Putamen (tissue), 1 donor: ENCODE data around the gene INTS11.

ENCODE experiments used
- DNase-seq: peaks from one replicate; pipeline ENCODE4 v3.0.0-alpha.2; 2016; ENCODE audit warnings: low spot score

INTS11 gene

DNA sequence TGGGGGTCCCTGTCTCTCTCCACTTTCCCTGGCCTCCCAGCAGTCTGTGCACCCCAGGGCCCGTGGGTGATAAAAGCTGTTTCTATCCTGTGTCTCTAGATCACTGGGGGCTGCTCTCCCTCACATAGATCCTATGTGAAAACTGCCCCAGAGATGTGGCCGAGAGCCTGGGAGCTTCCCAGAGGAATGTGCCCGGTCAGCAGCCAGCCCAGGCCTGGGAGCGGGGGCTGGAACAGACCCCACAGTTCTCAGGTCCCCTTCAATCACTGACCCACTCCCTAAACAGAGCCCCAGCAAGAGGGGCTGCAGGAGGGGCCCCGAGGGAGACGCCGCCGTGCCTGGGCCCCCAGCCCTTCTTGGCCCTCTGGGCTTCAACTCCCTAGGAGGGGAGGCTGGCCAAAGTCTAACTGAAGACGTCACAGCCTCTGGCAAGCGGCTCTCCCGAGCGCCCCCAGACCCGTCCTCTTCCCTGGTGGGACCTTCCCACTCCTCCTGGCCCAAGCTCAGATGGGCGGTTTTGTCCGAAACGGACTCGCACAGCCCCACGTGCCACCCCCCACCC is 33.5 kb upstream of the INTS11 start:
- no peak for DNase-seq

DNA sequence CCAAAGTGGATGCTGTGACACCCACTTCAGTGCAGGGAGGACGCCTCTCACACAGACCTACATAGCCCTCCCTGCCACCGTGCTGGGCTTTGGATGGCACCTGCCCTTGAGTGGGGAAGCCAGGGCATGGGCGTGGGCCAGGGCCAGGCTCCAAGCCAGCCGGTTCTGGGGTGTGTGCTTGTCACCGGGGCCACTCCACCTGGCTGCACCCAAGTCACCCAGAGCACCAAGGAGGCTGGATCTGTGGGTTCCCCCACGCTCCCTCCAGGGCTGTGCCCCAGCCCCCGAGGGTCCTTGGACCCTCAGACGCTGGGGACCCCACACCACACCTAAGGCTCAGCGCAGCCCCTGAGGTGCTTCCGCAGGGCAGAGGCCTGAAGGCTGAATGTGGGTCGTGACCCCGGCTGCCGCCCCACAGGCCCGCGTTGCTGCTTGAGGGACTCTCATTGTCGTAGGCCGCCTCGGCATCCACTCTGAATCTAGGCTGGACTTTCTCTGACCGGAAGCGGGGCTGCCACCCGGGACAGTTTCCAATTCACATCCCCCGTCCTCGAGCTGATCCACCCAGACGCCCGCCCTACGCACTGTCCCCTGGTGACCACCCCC is 32.4 kb upstream of the INTS11 start:
- DNase-seq = no peak

DNA sequence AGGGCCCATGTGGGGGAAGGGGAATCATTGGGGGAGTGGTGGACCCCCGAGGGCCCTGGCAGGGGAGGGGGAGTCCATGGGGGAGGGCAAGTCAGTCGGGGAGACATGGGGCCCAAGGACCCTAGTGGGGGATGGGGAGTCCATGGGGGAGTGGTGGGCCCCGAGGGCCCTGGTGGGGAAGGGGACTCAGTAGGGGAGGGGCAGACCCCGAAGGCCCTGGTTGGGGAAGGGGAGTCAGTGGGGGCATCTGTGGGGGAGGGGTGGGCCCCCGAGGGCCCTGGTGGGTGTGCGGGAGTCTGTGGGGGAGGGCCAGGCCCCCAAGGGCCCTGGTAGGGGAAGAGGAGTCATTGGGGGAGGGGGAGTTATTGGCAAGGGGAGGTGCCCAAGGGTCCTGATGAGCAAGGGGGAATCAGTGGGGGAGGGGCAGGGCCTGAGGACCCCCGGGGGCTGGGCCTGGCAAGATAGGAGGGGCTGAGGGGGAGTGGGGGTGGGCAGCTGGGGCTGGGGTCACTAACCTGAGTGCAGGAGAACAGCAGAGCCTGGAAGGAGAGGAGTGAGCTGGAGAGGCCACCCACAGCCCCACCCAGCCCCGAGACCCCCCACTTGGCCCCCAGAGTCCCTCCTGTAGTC is 31.8 kb upstream of the INTS11 start:
- DNase-seq = no peak

GRCh38 chr1:1355416-1355815 is 31.0 kb upstream of the INTS11 start:
- no peak for DNase-seq

- no peak for DNase-seq
Measured at GRCh38 chr1:1354271-1355247, 30.1 kb upstream of the INTS11 start.

- DNase-seq = no peak
Measured at GRCh38 chr1:1353389-1354151, 29.1 kb upstream of the INTS11 start.

- DNase-seq = no peak
Measured at GRCh38 chr1:1352786-1353388, 28.4 kb upstream of the INTS11 start.

GRCh38 chr1:1351511-1352427 is 27.3 kb upstream of the INTS11 start:
- DNase-seq = no peak

- peak; percentile 58 for DNase-seq
Measured at GRCh38 chr1:1349256-1350012, 25.0 kb upstream of the INTS11 start, which contains the start of gene DVL1. TSS of gene DVL1 (minus strand) at chr1:1349418. CDS start at chr1:1349065, 353 bp downstream.

DNA sequence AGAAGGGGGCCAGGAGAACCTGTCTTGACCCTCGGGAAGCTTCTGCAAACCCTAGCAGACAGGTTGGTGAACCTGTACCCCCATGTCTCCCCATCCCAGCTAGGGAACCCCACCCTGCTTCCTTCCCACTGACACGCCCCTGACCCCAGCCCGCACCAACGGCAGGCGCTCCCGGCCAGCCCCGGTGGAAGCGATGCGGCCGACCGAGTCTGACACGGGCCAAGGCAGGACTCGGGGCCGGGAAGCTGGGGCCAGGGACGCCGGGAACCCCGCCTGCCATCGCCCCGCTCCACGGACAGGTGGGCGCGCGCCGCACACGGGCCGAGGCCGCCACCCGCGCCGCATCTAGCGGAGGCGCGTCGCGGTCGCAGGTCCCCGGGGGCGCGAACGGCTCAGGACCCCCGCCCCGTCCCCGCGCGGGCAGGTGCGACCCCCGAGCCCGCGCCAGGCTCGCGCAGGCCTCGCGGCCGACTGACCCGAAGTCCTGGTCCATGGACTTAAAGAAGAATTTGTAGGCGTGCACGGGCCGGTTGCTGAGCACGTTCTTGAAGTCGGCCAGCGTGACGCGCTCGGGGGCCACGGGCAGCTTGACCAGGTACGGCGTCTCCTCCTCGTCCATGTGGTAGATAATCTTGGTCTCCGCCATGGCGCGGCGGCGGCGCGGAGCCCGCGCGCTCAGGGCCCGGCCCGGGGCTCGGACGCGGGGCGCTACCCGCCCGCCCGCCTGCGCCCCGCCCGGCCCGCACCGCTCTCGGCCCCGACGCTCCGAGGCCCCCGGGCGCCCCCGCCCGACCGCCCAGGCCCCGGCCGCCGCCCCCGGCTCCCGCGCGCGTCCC is 24.2 kb upstream of the INTS11 start:
- DNase-seq = no peak

DNA sequence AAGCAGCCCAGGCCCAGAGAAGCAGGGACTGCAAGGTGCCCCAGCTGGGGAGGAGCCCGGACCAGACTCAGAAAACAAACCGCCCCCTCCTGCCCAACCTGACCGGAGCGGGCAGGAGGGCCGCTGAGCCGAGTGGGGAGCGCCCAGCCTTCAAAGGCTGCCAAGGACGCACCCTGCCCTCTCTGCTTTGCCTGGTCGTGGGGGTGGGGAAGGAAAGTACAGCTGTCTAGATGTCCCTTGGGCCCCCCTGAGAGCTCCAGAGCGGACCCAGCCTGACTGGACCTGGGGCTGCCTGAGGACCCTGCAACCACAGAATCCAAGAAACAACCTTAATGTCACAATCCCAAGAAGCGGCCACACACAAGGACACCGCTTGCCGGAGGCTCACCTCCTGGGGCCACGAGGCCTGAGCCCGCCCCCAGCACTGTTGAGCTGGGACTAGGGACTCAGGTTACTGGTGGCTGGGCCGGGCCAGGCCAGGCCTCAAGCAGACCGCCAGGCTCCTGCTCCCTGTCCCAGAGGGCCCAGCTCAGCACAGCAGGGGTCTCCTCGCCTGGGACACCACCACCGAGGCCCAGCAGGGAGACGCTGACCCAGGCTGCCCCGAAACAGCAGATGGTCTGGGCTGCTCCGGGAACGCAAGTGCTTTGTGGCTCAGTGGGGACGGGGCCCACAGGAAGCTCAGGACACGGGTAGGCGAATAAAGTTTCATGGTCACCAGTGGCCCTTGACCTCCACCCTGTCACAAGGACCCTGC is 23.4 kb upstream of the INTS11 start:
- DNase-seq = no peak

DNA sequence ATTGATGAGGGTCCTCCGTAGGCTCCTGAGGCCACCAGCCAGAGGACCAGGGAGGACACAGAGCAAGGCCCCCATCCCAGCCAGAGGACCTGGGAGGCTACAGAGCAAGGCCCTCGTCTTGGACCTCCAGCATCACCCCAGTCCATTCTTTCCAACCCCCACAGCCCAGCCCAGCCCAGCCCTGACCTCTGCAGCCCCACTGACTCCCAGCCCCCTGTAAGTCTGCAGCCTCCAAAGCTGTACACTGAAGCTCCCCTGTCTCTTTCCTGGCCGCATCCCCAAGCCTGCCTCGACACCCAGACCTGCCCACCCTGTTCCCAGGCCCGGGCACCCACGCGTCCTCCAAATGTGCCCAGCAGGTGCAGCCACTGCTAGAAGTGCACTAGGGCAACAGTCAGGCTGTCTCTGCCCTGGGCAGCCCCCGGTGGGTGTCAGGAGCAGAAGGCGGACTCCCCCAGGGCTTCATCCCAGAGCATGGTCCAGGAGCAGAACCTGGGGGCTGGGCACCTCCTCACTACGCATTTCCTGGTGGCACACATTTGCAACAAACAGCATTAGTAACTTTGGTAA is 22.7 kb upstream of the INTS11 start:
- DNase-seq = no peak

GRCh38 chr1:1346501-1346890 is 22.0 kb upstream of the INTS11 start:
- DNase-seq = no peak

DNA sequence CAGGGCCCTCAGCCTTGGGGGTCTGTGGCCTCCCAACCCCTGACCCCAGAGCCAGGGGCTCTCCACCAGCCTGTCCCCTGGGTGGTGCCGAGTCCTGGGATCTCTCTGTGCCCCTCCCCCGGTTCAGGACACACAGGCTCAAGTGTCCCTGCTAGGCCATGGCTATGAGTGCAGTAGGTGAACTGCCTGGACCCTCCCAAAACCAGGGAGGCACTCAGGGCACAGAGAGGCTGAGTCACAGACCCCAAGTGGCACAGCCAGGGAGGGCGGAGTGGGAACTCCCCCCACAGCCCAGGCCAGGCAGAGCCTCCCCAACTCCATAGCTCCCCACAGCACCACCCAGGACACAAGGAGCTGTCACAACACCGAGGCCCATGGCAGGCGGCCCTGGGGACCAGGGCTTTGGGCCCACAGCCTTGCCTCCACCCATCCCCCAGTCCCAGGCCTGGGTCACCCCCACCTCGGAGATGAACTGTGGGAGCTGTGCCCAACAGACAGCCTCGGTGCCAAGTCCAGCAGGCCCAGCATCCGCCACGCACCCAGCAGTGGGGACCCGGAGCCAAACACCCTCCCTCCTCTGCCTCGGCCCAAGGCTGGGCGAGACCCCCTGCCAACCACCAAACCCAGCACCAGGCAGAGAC is 21.5 kb upstream of the INTS11 start:
- DNase-seq = no peak

- DNase-seq = no peak
Measured at GRCh38 chr1:1345384-1345783, 20.9 kb upstream of the INTS11 start.

- DNase-seq = no peak
Measured at GRCh38 chr1:1344655-1345361, 20.3 kb upstream of the INTS11 start.
